HG03045 (cell line): ENCODE data around the gene TLE3.

Source experiments
- ATAC-seq: cut with Tn5 transposase; IDR thresholded peaks from one replicate; pipeline ENCODE4 v1.9.1; 2021; ENCODE audit warnings: mild to moderate bottlenecking, moderate library complexity; ENCODE audit not compliant: unreplicated experiment

TLE3 gene

GRCh38 chr15:70088455-70088854 lies 9.3 kb downstream of the TLE3 start:
- no peak for ATAC-seq

GRCh38 chr15:70087708-70088352 lies 9.9 kb downstream of the TLE3 start:
- no peak for ATAC-seq

DNA sequence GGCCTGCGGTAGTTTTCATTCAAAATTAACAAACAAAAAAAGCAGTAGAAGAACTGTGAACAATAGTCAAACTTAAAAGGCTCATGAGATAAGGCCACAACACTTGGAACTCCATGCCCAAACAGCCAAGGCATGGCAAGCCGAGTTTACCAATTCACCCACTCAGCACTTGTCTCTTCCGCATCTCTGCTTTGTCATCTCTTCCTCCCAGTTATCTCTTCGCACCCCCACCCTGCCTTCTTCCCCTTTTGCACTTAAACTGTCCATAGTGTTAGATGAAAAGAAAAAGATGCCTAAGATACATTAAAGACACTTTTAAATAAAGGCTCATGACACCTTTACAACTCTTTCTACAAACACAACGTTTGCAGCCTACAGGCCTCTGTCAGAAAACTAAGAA lies 11.1 kb downstream of the TLE3 start:
- ATAC-seq = no peak

GRCh38 chr15:70084461-70084860 lies 13.3 kb downstream of the TLE3 start:
- ATAC-seq = no peak

GRCh38 chr15:70083946-70084345 lies 13.8 kb downstream of the TLE3 start:
- no peak for ATAC-seq

GRCh38 chr15:70083418-70083817 lies 14.3 kb downstream of the TLE3 start:
- no peak for ATAC-seq

DNA sequence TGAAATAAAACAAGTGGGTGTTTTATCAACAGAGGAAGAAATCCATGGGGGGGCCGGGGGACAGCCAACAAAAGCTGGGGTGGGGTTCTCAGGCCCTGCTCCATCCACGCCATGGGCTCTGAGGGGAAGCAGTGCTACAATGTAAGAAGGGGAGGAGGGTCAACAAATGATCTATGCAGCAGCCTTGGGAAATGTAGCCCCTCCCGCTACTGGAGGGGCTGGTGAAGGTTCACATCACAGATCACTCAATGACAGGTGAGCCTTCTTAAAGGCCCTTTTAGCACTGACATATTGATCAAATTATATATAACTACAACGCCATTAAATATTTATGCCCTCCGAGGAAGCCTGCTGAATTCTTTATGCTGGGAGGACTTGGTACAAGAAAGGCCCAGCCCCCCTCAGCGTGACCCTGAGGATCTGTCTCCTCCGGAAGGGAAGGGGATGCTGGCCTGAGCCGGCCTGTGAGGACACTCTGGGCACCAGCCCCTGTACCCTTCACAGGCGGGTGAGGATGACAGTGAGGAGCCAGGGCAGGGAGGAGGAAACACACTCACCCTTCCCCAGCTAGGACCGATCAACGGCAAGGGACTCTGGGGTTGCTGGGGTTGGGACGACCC lies 15.3 kb downstream of the TLE3 start:
- no peak for ATAC-seq

DNA sequence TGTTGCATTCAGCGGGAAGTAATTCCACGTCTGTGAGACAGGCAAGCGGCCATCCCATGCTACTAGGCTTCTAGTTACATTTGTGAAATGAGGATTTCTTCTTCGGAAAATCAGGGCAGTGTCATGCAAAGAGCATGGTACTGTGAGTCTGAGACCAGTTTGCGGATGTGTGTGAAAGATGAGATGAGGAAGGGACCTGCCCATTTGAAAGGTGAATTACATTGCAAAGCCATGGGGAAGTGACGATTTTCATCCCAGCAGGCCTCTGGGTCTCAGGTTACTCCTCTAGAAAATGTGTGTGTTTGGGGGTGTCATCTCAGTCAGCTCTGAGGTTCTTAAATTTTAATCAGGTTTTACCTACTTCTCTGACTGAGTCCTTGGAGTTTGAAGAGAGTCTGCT lies 16.1 kb downstream of the TLE3 start:
- ATAC-seq = no peak

DNA sequence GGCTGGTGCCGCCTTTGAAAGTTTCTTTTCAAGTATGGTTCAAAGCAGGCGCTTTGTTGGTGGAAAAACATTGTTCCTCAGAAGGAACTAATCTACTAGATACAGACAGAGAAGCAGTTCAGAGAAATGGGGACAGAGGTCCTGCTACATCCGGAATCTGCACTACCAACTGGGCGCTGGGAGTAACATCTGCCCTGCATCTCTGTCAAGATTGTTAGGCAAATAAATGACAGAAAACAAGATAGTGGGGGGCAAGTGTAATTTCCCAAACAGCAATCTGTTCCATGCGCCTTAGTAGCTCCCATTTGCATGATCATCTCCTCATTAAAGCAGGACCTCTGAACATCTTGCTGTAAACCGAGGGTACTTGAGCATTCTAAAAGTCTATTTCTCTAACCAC lies 17.4 kb downstream of the TLE3 start:
- ATAC-seq = no peak

DNA sequence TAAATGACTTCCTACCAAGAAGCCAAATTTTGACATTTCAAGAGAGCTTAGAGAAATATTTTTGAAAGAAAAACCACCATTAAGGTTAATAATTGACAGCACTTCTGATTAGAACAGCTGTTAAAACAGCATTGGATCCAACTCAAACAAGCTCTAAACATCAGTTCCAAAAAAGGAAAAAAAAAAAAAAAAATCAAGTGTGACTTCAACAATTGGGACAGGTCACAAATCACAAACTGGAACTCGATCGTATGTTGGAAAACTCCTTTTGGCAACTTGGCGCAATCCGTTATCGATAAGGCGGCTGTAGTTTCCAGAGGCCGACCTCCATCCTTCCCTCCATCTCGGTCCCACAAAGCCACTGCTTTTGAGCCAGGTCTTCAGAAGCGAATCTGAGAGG lies 17.8 kb downstream of the TLE3 start:
- ATAC-seq = no peak

GRCh38 chr15:70078578-70079417 lies 18.9 kb downstream of the TLE3 start:
- no peak for ATAC-seq

DNA sequence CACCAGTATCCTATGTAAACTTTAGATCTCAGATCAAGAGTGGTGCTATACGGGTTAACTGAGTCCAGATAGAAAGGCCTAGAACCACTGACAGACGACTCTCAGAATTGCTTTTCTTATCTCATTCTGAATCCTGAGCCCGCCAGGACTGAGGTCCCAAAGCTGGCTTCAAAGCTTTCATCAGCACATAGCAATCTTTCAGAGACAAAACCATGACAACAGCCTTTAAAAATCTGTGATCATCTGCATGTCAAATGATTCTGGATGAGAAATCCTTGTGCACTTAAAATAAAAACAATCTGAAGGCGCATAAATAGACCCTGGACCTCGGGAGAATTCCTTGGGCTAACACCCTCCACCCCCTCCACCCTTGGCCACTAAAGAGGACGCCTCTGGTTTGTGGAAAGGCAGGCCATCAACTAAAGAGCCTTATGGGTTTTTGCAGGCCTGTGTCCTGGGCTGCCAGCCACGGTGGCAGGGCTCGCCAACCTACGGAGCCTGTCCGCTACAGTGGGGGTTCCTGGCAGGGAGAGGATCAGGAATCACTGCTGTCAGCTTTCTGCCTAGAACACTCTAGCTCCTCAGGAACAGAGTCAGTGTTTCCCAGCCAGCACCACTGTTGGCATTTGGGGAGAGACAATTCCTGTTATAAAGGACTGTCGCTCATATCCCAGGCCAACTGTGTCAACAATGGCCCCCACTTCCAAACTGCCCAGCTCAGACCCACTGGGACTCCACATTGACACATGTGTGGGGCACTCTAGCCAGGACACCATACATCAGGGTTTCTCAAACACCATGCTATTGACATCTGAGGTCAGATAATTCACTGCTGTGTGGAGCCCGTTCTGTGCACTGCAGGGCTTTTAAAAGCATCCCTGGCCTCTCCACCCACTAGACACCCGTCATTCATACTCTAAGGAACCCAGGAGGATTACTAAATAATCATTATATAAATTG lies 20.2 kb downstream of the TLE3 start:
- no peak for ATAC-seq

DNA sequence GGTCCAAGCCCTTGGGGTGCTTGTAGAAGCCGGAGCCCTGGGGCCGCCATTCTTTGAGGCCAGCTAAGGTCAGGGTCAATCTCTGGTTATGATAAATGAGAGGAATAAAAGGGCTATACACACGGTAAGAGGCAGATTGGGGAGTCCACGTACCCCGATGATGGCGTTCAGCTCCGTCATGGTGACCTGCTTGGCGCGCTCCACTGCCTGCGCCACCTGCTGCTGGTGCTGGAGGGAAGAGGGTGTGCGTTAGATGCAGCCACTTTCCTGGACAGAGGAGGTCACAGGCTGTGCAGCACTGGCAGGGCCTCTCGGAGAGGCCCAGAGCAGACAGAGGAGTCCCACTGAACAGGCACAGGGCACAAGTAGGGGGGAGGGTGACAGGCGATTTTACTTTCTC lies 23.3 kb downstream of the TLE3 start:
- ATAC-seq = no peak

GRCh38 chr15:70072479-70072878 lies 25.2 kb downstream of the TLE3 start:
- no peak for ATAC-seq

DNA sequence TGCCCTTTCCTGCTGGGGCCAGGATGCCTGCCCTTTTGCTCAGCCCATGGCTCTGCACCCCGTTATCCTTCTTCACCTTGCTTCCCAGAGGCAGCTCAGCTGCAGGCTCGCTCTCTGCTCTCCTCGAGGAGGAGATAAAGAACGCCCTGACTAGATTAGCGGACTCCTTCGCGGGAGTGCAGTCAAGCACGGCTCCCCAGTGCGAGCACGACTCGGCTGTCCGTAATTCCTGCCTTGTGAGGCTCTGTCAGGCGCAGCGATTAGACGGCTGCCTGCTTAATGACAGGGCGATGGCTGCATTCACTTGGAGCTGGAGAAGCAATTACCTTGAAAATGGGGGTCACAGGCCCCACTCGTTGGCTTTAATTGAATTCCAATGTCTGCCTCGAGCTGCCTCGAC lies 25.9 kb downstream of the TLE3 start:
- no peak for ATAC-seq

GRCh38 chr15:70069716-70070115 lies 28.0 kb downstream of the TLE3 start:
- no peak for ATAC-seq

DNA sequence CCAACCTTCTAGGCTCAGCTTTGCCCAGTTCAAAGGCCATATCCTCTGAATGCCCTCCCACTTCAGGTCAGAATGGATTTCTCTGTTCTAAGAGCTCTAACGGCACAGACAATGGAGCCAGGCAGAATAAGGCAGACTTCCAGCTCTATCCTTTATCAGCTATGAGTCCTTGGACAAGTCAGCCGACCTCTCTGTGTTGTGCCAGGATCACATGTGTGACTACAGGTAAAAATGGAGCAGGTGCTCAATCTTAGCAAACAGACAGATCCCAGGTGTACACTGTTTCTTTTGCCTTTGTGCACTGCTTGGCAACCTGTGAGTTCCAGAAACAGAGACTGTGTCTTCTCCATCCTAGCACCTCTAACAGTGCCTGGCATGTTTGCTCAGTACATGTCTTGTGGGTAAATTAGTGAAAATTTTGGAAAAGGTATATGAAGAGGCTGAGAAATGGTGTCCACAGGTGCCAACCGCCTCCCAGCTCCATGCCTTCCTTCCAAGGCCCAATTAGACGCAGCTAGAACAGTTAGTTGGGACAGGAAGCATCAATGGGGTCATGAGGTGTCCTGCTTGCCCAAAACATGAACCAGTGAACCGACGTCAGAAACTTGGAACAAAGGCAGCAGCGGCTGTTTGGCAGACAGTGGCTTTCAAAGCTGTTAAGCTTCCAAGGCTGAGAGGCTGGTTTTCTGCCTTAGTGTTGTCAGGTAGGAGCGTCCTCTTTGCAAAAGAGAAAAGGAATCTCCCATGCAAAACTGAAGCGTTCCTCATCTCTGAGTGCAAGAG lies 28.7 kb downstream of the TLE3 start:
- no peak for ATAC-seq

GRCh38 chr15:70067681-70068080 lies 30.0 kb downstream of the TLE3 start:
- no peak for ATAC-seq

DNA sequence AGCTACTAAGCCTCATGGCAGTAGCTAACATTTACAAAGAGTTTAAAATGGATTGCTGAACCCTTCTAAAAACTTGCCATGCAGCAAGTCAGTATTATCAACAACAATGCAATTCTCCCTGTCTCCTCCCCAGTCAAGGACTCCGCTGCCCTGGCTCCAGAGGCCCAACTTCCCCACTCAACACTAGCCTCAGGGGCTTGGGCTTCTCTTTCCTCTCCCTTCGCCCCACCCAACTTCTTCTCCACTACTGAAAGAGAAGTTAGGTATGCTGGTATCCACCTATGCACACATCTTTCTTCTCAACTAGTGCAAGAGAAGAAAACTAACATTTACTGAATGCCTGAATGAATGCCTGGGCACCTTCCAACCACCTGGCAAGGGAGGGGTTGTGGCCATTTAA lies 30.7 kb downstream of the TLE3 start:
- no peak for ATAC-seq

DNA sequence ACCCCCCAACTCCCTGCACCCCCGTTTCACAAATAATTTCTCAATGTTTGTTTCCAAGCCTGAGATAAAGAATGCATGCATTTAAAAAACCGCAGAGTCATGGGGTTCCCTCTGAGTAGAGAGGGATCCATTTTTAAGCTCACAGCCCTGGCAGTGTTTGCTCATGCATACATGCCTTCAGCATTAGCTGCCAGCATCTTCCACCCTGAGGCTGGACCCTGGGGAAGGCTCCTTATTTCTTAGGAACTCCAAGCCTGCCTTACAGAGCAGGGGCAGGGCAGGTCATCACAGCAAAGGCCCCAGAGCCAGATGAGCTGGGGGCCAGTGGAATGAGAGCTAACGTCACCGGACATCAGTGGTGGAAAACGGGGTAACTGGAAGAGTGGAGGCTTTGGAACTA lies 31.3 kb downstream of the TLE3 start:
- ATAC-seq = no peak
